ENCODE measurements around the gene TESMIN.

TESMIN gene

DNA sequence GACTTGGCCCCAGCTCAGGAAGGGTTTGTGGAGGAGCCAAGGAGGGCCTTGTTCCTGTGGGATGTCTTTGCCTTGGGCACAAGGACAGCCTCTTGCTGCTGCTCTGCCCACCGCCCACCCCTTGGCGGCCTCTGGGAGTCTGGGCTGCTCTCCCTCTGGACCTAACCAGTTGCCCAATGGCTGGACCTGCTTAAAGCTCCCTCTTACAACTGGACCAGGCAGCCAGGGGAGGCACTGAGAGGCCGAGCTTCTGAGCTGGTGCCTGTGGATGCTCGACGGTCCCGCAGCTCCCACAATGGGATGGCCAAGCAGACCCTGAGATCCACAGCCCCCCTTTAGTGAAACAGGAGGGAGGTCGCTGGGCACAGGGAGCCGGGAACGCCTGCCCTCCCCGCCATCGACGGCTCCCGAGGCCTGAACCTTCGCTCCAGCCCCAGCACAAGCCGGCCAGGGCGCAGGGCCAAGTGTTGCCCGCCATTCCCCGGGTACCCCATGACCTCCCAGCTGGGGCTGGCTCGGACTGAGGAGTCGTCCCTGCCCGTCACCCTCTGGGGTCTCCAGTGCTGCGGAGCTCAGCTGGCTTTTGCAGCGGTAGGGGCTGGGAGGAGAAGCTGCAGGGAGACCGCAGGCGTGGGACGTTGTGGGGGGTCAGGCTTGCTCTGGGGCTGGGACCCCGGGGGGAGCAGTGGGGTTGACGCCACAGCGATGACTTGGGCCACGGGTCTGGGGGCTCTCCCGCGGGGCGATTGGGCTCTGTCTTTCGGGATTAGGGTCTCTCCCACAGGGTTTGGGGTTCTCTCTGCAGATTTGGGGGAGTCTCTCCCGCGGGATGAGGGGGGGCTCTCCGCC lies 67.6 kb downstream of the TESMIN start:
- no peak for DNase-seq (ENCODE audit: low read depth in 2 of 2)

DNA sequence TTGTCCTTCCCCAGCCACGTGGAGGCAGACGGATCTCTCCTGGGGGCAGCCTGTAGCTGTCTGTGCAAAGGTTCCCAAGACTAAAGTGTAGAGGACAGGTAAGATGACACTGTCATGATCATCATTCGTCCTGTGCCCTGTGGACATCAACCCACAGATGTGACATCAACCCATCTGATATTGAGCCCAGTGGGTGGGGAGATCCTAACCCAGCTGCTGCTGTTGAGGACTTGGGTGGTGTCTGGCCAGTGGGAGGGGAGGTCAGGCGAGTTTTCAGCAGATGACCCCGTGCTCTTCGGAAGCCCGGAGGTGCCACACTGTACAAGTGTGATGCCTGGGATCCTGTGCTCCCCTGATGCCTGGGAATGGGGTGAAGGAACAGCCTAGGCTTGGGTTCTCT lies 68.2 kb downstream of the TESMIN start:
- no peak for DNase-seq (ENCODE audit: low read depth in 2 of 2)

DNA sequence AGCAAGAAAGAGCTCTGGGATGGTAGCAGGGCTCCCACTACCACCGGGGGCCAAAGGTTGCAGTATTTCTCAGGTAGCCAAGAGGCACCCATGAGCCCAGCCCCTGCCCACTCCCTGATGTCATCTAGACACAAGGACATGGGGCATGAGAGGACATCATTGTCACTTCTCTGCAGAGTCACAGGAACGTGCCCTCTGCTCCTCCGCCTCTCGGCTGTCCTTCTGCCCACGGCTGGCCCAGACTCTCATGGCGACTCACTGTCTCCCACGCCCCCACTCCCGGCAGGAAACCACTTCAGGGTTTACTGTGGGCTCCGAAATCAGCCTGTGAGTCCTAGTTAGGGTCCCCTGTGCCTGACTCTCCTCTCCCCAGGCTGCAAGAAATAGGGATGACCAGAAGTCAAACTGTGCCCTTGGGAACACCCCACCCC lies 68.8 kb downstream of the TESMIN start:
- no peak for DNase-seq (ENCODE audit: low read depth in 2 of 2)

DNA sequence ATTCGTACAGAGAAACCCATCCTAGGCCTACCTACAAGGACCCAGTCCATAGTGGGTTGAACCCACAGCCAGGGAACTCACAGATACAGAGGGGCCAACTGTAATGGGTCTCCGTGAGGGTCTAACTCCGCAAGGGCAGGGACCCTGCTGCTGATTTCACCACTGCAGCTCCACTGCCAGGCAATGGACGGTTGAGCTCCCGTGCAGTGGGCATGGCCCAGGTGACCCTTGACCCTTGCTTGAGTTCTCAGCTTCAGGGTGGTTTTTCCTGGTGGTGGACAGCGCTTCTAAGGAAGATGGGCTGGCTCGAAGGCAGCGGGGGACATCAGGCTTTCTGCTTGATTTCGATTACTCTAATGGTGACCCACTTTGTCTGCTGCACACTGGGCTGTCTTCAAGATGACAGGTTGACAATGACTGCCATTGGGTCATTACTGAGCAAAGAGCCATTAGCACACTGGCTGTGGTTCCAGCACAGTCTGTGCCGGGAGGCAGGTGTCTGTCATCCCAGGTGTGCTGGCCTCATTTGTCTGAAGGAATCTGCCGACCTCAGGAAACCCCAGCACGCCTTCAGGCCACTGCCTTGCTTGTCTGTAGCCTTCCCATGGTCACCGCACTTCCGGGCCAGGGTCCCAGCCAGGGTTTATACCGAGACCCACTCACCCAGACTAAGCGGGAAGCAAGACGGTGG lies 70.6 kb downstream of the TESMIN start:
- no peak for DNase-seq (ENCODE audit: low read depth in 2 of 2)

DNA sequence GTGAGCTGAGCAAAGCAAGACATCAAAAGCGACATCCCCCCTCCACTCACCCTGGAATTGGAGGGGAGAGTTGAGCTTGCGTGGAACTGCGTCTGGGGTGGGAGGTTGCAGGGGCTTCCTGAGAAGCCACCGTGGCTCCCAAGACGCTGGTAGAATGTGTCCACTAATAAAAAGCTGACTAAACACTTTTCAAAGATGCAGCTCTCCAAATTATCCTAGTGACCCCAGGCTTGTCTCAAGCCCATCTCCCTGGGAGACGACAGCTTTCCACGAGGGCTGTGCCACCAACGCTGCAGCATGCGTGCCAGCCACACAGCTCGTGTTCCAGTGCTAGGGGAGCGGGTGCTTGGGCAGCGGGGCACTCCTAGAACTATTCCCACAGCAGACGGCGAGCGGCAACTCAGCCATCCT lies 73.3 kb downstream of the TESMIN start:
- no peak for DNase-seq (ENCODE audit: low read depth in 2 of 2)

- no peak for DNase-seq (ENCODE audit: low read depth in 2 of 2)
Observed at GRCh38 chr11:68677432-68677831, 73.9 kb downstream of the TESMIN start.

DNA sequence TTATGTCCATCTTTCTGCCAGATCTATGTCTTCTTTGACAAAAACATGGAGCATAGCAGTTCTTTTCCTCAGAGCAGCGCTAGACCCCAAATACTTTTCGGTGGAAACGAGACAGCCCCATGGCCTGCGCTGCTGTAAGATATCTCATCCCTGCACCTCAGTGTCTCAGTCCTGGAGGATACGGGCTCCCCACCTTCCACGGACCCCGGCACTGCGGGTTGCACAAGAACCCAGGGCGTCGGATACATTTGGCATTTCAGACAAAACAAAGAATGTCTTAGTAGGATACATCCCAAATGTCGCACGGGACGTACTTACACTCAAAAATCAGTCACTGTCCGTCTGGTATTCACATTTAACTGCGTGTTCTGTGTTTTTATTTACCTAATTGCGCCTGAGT lies 76.9 kb downstream of the TESMIN start:
- DNase-seq (ENCODE audit: low read depth in 2 of 2), result no peak

GRCh38 chr11:68673991-68674390 lies 77.3 kb downstream of the TESMIN start:
- no peak for DNase-seq (ENCODE audit: low read depth in 2 of 2)

GRCh38 chr11:68673306-68673945 lies 77.9 kb downstream of the TESMIN start:
- no peak for DNase-seq (ENCODE audit: low read depth in 2 of 2)

GRCh38 chr11:68670208-68670992 lies 80.9 kb downstream of the TESMIN start:
- no peak for DNase-seq (ENCODE audit: low read depth in 2 of 2)

- no peak for DNase-seq (ENCODE audit: low read depth in 2 of 2)
Observed at GRCh38 chr11:68669301-68670090, 81.8 kb downstream of the TESMIN start.

- no peak for DNase-seq (ENCODE audit: low read depth in 2 of 2)
Observed at GRCh38 chr11:68667511-68668500, 83.5 kb downstream of the TESMIN start.

DNA sequence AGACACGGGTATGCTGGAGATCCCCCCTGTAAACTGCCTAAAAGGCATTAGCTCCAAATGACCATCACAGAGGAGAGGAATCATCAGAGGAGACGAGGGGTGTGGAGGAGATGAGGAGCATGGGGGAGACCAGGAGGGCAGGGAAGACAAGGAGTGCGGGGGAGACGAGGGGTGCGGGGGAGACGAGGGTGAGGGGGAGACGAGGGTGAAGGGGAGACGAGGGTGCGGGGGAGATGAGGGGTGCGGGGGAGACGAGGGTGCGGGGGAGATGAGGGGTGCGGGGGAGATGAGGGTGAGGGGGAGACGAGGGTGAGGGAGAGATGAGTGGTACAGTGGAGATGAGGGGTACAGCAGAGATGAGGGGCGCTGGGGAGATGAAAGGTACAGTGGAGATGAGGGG lies 84.5 kb downstream of the TESMIN start:
- DNase-seq (ENCODE audit: low read depth in 2 of 2), result no peak

GRCh38 chr11:68665436-68665835 lies 85.9 kb downstream of the TESMIN start:
- no peak for DNase-seq (ENCODE audit: low read depth in 2 of 2)

DNA sequence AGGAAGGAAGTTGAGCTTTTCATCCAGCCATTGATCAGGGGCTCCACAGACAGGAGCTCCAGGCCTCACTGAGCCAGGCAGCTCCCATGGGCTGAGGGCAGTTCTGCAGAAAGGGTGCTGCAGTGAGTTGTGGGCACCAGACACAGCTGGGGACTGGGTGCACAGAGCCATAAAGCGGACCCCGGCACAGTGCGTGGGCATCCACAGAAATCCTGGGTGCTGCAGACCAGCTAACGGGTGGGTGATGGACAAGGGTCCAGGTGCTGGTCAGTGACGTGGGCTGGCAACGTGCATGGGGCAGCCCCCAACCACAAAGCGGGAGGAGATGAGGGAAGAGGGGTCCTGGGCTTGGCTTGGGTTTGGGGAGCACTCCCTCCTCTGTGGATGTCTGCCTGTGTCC lies 86.4 kb downstream of the TESMIN start:
- DNase-seq (ENCODE audit: low read depth in 2 of 2), result no peak

DNA sequence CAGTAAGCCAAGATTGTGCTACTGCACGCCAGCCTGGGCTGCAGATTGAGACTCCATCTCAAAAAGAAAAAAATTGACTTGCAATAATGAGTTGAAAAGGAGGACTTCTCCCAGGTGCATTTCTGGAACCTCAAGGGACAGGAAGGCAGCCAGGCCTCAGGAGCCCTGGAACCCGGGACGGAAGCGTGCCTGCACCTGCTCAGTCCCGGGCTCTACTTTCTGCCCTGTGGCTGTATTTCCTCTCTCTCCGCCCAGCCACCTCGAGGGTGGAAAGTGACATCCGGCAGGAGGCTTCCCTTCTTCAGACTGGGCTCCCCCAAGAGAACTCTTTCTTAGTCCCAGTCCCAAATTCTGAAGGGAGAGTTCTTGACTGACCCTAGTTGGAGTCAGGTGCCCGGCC lies 87.2 kb downstream of the TESMIN start:
- DNase-seq (ENCODE audit: low read depth in 2 of 2), result no peak

DNA sequence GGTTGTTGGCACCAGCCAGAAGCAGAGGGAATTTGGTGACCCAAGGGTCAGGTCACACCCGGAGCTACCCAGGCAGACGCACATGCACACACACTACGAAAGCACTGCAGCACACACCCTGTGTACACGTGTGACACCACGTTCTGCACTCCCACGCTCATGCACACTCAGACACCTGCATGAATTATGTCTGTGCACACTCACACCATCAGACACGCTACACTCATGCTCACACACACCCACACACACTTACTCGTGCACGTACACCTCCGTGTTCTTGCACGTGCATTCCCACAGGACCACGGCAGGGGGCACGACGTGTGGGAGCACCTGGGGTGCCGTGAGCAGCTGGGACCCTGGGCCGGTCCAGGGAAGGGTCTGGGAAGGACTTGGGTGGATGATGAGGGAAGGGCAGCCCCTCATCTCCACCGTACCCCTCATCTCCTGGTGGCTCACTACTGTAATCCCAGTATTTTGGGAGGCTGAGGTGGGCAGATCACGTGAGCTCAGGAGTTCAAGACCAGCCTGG lies 87.8 kb downstream of the TESMIN start:
- DNase-seq (ENCODE audit: low read depth in 2 of 2), result no peak

GRCh38 chr11:68661697-68662603 lies 89.4 kb downstream of the TESMIN start:
- DNase-seq (ENCODE audit: low read depth in 2 of 2), result no peak

DNA sequence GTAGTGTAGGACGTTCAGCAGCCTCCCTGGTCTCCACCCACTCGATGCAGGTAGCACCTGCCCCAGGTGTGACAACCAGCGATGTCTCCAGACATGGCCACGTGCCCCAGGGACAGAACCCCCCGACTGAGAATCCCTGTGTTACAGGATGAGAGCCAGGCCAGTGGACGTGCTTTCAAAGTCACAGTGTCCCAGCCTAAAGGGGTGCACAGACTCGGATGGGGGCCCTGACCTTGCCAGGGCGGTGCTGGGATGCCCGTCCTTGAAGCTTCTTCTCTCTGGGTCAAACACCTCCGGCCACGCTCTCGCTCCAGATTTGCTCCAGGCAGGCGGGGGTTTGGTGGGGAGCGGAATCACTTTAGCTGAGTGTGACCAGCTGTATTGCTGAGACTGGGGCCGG lies 90.3 kb downstream of the TESMIN start:
- no peak for DNase-seq (ENCODE audit: low read depth in 2 of 2)

Data from stimulated activated CD8-positive, alpha-beta memory T cell treated with anti-CD3 and anti-CD28 coated beads, Interleukin-2, amount 100 ng/mL, for 1 hour (primary cell).